HUES64 (cell line): Measurements from ENCODE around the gene MLEC. TPM values are rescaled to one million over a fixed set of nuclear protein-coding genes. Genes with fewer than 3 reads are reported as not detected.
A peak's percentile ranks its signal among the peaks of the same experiment; 100 is the strongest.

Experiments used
- H3K27ac ChIP-seq: 2 replicates; pipeline ENCODE4 v1.7.0; 2013; ENCODE audit warnings: low read depth, low read length, inconsistent platforms
- H3K27me3 ChIP-seq: 2 replicates; pipeline ENCODE4 v1.6.1; 2013; ENCODE audit warnings: mild to moderate bottlenecking, low read length; ENCODE audit not compliant: insufficient read depth
- H3K36me3 ChIP-seq: 2 replicates; pipeline ENCODE4 v1.6.1; 2013; ENCODE audit warnings: mild to moderate bottlenecking, low read length; ENCODE audit not compliant: insufficient read depth
- H3K4me1 ChIP-seq: 2 replicates; pipeline ENCODE4 v1.6.1; 2013; ENCODE audit warnings: mild to moderate bottlenecking, low read length, moderate library complexity; ENCODE audit not compliant: insufficient read depth
- H3K4me3 ChIP-seq: 2 replicates; pipeline ENCODE4 v1.5.1; 2013; ENCODE audit warnings: mild to moderate bottlenecking, low read length, moderate library complexity
- H3K9ac ChIP-seq: 2 replicates; pipeline ENCODE4 v1.6.1; 2013; ENCODE audit warnings: mild to moderate bottlenecking, low read depth, low read length
- H3K9me3 ChIP-seq: 2 replicates; pipeline ENCODE4 v1.6.1; 2013; ENCODE audit warnings: low read depth, low read length; ENCODE audit not compliant: insufficient read depth
- WGBS: fragments of 150-250, 120-280 bp; methylation state at CpG from one replicate; pipeline ENCODE4 v1.1.7; 2013; ENCODE audit warnings: missing lambda C conversion rate; 5-methylcytosine and 5-hydroxymethylcytosine counted together
- polyA plus RNA-seq, 2 experiments: library from polyadenylated mRNA; stranded (reverse); fragments of 50-300 nt; gene quantifications; one replicate each; pipeline ENCODE4 v1.2.3, GENCODE V29; 2013

MLEC gene, protein sequence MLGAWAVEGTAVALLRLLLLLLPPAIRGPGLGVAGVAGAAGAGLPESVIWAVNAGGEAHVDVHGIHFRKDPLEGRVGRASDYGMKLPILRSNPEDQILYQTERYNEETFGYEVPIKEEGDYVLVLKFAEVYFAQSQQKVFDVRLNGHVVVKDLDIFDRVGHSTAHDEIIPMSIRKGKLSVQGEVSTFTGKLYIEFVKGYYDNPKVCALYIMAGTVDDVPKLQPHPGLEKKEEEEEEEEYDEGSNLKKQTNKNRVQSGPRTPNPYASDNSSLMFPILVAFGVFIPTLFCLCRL
- 95.6 TPM for polyA plus RNA-seq (2013, experiment 1 of 2)
- 95.2 TPM for polyA plus RNA-seq (2013, experiment 2 of 2)

DNA sequence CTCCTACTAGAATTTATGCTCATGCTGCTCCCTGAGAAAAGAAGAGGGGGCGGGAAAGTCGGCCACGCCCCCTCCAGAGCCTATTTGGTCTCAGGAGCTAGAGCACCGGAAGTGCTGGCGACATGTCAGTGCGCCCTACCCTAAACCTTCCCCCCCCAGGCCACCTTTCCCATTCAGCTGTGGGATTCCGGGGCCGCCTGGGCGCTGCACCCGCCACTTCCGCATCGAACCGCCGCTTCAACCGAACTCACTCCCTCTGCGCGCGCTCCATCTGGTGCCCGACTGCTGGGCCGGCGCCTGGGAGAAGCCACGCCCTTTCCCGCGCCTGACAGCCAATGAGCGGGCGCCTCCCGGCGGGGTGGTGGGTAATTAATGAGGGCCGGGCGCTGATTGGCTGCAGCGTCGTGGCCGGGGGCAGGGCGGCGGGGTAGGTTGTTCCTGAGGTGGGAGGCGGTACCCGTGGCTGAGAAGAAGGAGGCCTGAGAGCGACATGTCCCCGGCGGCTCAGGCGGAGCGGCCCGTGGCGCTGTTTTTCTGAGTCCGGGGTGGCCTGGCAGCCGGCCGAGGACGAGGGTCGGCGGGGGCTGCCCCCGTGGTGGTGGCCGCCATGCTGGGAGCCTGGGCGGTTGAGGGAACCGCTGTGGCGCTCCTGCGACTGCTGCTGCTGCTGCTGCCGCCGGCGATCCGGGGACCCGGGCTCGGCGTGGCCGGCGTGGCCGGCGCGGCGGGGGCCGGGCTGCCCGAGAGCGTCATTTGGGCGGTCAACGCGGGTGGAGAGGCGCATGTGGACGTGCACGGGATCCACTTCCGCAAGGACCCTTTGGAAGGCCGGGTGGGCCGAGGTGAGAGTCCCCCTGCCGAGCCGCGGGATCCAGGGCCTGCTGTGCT, at the start of gene MLEC:
Gene MLEC, plus strand, starts transcription at position 460 of the 888 bp plus-strand sequence. Its CDS starts 148 bp downstream, at position 608.
- peaks cover 34% of the 10 kb centered on the region for H3K4me1 ChIP-seq
- no peaks in the 10 kb centered on the region for H3K9me3 ChIP-seq
- no peaks in the 10 kb centered on the region for H3K27me3 ChIP-seq
- no peaks in the 10 kb centered on the region for H3K36me3 ChIP-seq
- H3K4me3 ChIP-seq, result peak within 1 kb of the TSS; percentile 90
- H3K9ac ChIP-seq, result peak within 1 kb of the TSS; percentile 95
- peak within 1 kb of the TSS; percentile 98 for H3K27ac ChIP-seq
- WGBS, result under 1% methylated on average over 84 of the region's 84 CpGs

DNA sequence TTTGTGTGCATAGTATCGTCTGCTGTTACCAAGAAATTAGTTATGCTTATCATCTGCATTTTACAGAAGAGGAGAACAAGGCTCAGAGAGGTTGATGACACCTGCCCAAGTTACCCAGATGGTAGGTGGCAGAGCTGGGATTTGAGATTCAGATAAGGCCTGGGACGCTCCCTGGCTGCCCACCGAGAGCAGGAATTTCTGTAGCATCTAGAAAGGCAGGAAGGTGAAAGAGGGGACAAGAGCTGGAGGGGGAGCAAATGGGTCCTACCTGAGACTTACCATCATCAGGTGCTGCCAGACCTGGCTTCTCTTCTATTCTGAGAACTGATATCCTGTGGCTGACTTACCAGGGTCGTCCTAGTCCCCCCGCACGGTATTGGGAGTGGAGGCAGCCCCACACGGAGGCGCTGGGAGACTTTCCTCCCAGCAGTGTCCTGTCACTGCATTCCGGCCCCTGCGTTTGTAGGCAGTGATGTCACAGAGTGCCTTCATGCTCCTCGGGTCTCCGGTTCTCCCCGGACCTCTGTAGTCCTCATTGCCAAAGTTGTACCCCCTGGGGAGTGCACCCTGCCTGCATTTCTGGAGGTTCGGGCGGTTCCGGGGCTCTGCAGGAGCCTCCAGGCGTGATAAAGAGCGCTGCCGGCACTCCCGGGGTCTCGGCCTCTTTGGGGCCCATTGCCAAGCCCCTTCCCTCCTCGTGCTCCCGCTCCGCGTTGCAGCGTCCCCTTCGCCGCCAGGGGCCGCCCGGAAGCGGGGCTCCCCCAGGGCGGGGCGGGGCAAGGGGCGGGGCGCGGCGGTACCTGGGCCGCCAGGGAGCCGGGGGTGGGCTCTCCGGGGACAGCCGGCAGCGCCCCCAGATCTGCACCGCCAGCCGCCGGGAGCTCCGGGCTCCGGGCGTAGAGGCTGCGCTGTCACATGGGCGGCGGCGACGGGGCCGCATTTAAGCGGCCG, 46.9 kb upstream of the MLEC start, which contains the start of gene CABP1:
Gene CABP1, plus strand, starts transcription at position 856 of the 951 bp plus-strand sequence. Its CDS starts 60 bp downstream, at position 916.
- Histone ChIP-seq H3K27ac (no peak within 1 kb of the TSS; the same call in 1 of the 2 replicates), H3K27me3 (peaks cover 46% of the 10 kb centered on the region), H3K4me1 (no peaks in the 10 kb centered on the region), H3K4me3 (peak within 1 kb of the TSS; percentile 69), H3K9ac (peak within 1 kb of the TSS; percentile 51; the same call in 1 of the 2 replicates), H3K9me3 (no peaks in the 10 kb centered on the region), H3K36me3 (no peaks in the 10 kb centered on the region)
- 4% methylated on average over 56 of the region's 56 CpGs for WGBS

DNA sequence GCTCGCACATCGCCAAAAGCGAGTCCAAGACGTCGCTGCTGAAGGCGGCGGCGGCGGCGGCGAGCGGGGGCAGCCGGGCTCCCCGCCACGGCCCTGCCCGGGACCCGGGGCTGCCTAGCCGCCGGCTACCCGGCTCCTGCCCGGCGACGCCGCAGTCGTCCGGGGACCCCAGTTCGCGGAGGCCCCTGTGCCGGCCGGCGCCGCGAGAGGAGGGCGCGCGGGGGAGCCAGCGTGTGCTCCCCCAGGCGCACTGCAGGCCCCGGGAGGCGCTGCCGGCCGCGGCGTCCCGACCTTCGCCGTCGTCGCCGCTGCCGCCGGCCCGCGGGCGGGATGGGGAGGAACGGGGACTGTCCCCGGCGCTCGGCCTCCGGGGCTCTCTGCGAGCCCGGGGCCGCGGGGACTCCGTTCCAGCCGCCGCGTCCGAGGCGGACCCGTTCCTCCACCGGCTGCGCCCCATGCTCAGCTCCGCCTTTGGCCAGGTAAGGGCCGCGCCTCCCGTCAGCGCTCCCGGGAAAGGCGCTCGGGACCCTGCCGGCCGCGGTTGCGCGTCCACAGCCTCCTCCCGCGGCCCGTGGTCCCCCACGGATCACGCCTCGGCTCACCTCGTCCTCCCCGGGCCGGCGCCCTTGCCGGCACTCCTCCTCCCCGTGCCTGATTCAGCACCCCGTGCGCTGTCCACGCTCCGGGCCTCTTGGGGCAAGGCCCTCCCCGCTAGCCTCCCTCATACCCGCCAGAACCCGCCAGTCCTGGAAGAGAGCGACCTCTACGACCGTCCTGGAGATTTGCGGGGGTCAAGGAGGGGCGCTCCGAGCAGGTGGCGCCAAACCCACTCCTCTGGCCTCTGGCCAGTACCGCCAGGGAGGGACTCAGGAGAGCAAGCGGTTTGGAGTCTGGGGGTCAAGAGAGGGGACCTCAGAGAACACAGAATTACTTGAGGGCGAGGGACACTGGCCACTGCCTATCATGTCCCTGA, 45.8 kb upstream of the MLEC start:
- Histone ChIP-seq H3K36me3 (no peaks in the 10 kb centered on the region), H3K27ac (no peak overlapping the region), H3K27me3 (peaks cover 50% of the 10 kb centered on the region), H3K4me3 (peak overlapping the region; percentile 69), H3K9ac (no peak overlapping the region), H3K9me3 (no peaks in the 10 kb centered on the region), H3K4me1 (no peaks in the 10 kb centered on the region)
- WGBS, result under 1% methylated on average over 115 of the region's 115 CpGs

DNA sequence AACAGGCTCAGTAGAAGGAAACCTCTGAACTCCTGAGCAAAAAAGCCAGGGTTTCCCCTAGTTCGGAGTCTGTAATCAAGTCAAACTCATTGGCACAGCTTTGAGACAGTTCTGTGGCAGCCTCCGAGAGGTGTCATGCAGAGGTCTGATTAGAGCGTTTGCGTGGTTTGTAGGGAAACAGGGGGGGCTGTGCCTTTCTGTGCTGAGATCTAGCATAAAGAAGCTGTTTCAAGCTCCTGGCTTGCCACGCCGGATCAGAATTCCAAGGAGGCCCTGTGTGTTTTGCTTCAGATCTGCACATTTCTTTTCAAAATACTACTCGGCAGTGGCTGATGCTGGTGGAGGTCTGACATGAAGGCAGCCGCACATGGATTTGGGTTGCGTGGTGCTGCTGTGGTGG, 44.8 kb upstream of the MLEC start:
- H3K36me3 ChIP-seq, result no peaks in the 10 kb centered on the region
- peaks cover 51% of the 10 kb centered on the region for H3K27me3 ChIP-seq
- H3K4me1 ChIP-seq, result no peaks in the 10 kb centered on the region
- H3K9me3 ChIP-seq, result no peaks in the 10 kb centered on the region
- no peak overlapping the region for H3K27ac ChIP-seq
- no peak overlapping the region for H3K4me3 ChIP-seq
- no peak overlapping the region for H3K9ac ChIP-seq
- 90% methylated on average over 9 of the region's 9 CpGs for WGBS

DNA sequence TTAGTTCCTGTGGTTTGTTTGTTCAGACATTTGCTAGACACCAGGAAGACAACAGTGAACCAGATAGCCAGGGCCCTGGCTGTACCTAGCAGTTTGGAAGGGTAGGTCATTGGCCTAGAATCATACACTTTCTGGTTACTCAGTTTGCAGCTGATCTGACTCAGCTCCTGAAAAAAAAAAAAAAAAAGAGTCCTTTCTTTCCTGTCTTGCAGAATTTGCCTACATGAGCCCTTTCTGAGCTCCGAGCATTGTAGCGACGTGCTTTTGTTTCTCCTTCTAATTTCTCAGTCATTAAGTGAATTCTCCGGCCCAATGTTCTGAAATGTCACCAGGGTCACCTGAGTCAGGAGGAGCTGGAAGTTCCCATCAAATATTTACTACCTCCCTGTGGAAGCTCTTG, 44.1 kb upstream of the MLEC start:
- 87% methylated on average over 4 of the region's 4 CpGs for WGBS
- no peak overlapping the region for H3K9ac ChIP-seq
- H3K4me1 ChIP-seq, result no peaks in the 10 kb centered on the region
- peaks cover 51% of the 10 kb centered on the region for H3K27me3 ChIP-seq
- no peak overlapping the region for H3K27ac ChIP-seq
- H3K9me3 ChIP-seq, result no peaks in the 10 kb centered on the region
- no peak overlapping the region for H3K4me3 ChIP-seq
- no peaks in the 10 kb centered on the region for H3K36me3 ChIP-seq

DNA sequence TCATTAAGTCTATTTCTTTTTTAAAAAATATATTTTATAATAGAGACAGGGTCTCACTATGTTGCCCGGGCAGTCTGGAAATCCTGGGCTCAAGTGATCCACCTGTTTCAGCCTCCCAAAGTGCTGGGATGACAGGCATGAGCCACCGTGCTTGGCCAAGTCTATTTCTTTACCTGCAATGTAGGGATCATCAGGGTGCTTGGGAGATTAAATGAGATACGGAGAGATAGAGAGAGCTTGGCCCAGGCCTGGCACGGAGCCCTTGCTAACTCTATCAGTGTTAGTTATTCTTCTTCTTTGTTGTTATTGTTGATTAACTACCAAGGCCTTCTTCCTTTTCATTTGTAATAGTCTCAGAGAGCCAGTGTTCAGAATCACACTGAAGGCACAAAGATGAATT, 43.4 kb upstream of the MLEC start:
- Histone ChIP-seq H3K27me3 (peaks cover 49% of the 10 kb centered on the region), H3K36me3 (no peaks in the 10 kb centered on the region), H3K9me3 (no peaks in the 10 kb centered on the region), H3K27ac (no peak overlapping the region), H3K9ac (no peak overlapping the region), H3K4me1 (no peaks in the 10 kb centered on the region), H3K4me3 (no peak overlapping the region)
- WGBS, result 78% methylated on average over 3 of the region's 4 CpGs

DNA sequence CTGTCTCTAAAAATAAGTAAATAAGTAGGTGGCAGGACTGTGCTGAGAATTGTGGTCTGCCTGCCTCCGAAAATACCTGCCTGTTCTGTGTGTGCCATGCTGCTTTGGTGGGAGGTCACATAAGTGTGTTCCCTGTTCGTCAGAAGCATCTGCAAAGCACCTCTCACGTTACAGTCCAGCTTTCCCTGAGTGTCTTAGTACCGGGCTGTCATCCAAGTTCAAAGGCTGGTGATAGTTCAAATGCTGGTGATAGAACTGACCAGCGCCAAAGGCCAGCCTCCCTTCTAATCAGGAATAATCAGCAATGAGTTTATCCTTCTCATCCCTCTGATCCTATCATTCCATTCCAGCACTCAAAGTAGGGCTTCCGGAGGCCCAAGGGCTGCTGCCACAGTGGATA, 40.9 kb upstream of the MLEC start:
- peaks cover 34% of the 10 kb centered on the region for H3K27me3 ChIP-seq
- H3K9me3 ChIP-seq, result no peaks in the 10 kb centered on the region
- peaks cover 7% of the 10 kb centered on the region; the same call in 1 of the 2 replicates for H3K4me1 ChIP-seq
- H3K36me3 ChIP-seq, result no peaks in the 10 kb centered on the region
- 85% methylated on average over 6 of the region's 6 CpGs for WGBS
- H3K9ac ChIP-seq, result no peak overlapping the region
- H3K4me3 ChIP-seq, result no peak overlapping the region
- no peak overlapping the region for H3K27ac ChIP-seq

DNA sequence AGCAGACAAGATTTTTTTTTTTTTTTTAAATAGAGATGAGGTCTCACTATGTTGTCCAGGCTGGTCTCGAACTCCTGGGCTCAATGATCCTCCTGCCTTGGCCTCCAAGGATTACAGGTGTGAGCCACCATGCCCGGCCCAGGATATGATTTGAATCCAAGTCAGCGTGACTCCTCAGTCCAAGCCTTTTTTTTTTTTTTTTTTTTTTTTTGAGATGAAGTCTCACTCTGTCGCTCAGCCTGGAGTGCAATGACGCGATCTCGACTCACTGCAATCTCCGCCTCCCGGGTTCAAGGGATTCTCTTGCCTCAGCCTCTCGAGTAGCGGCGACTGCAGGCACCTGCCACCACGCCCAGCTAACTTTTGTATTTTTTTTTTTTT, 39.6 kb upstream of the MLEC start:
- no peak overlapping the region for H3K9ac ChIP-seq
- WGBS, result 92% methylated on average over 13 of the region's 13 CpGs
- H3K4me1 ChIP-seq, result peaks cover 17% of the 10 kb centered on the region
- H3K9me3 ChIP-seq, result no peaks in the 10 kb centered on the region
- H3K27ac ChIP-seq, result no peak overlapping the region
- H3K36me3 ChIP-seq, result no peaks in the 10 kb centered on the region
- peaks cover 21% of the 10 kb centered on the region for H3K27me3 ChIP-seq
- H3K4me3 ChIP-seq, result no peak overlapping the region

DNA sequence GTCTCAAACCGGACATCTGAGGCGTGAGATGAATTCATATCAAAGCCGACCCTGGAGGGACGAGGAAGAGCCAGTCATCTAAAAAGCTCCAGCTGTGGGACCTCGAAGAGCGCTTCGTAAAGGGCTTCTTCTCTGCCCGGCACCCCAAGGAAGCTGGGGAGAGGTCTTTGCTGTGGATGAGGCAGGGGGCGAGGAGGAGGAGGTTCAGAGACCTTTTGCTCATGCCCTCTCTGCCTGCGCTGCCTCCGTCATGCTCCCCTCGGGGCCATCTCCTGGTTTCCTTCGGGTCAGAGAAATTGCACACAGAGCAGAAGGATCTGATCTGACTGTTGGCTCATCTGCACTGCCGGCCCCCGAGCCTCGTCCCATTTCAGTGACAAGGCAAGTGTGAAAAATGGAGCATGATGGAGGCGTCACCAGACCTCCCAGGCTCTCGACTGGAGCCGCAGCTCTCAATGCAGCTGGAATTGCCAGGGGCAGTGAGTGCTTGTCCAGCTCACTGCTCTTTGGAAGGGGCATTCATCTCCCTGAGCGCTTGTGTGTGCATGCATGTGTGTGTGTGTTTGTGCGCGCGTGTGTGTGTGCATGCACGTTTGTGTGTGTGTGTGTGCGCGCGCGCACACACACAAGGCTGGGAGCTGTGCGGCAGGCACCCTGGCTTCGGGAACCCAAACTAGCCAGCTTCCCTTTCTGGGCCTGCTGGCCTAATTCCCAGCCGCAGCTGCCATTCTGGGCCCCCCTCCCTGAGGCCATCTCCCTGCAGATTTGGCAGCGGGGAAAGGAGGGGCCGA, 37.3 kb upstream of the MLEC start:
- 54% methylated on average over 33 of the region's 33 CpGs for WGBS
- Histone ChIP-seq H3K36me3 (no peaks in the 10 kb centered on the region), H3K27me3 (peaks cover 5% of the 10 kb centered on the region; the same call in 1 of the 2 replicates), H3K4me1 (peaks cover 20% of the 10 kb centered on the region), H3K9ac (0 out of 2 replicates have a peak overlapping the region, but pooled peaks have one; percentile 15), H3K9me3 (no peaks in the 10 kb centered on the region), H3K27ac (no peak overlapping the region), H3K4me3 (peak overlapping the region; percentile 58)
